Left forelimb (tissue), 1 donor: ENCODE measurements around the gene ASIC4.

Source experiments
- DNase-seq: peaks from one replicate; pipeline ENCODE4 v3.0.0-alpha.2; 2018; ENCODE audit warnings: low spot score

Gene ASIC4

GRCh38 chr2:219536425-219536824, 22.1 kb downstream of the ASIC4 start:
- DNase-seq, result no peak

GRCh38 chr2:219536967-219537366, 22.7 kb downstream of the ASIC4 start:
- no peak for DNase-seq

GRCh38 chr2:219537657-219538488, 23.6 kb downstream of the ASIC4 start:
- no peak for DNase-seq

- no peak for DNase-seq
These were observed 24.2 kb downstream of the ASIC4 start for GRCh38 chr2:219538504-219538951.

- DNase-seq, result no peak
These were observed 24.9 kb downstream of the ASIC4 start for GRCh38 chr2:219538956-219539788.

GRCh38 chr2:219539926-219540678, 25.8 kb downstream of the ASIC4 start:
- DNase-seq, result no peak

- DNase-seq, result no peak
These were observed 26.7 kb downstream of the ASIC4 start for GRCh38 chr2:219540784-219541504.

GRCh38 chr2:219541611-219542180, 27.4 kb downstream of the ASIC4 start:
- DNase-seq, result peak; percentile 84

- DNase-seq, result no peak
These were observed 28.8 kb downstream of the ASIC4 start for GRCh38 chr2:219542931-219543595.

GRCh38 chr2:219543596-219544358, 29.5 kb downstream of the ASIC4 start, which contains the start of the genes CHPF and TMEM198:
Gene CHPF, minus strand, starts transcription at chr2:219543809. Its CDS starts 271 bp downstream, at chr2:219543538.
Gene TMEM198, plus strand, starts transcription at chr2:219544028. Its CDS starts 700 bp downstream, at chr2:219544728.
- DNase-seq, result peak; percentile 99

GRCh38 chr2:219544567-219544966, 30.3 kb downstream of the ASIC4 start:
- no peak for DNase-seq

- DNase-seq, result no peak
These were observed 31.1 kb downstream of the ASIC4 start for GRCh38 chr2:219545295-219545942.

- DNase-seq, result no peak
These were observed 31.7 kb downstream of the ASIC4 start for GRCh38 chr2:219545943-219546352.

GRCh38 chr2:219547621-219548020, 33.3 kb downstream of the ASIC4 start:
- no peak for DNase-seq

- DNase-seq, result no peak
These were observed 34.7 kb downstream of the ASIC4 start for GRCh38 chr2:219548990-219549389.

- DNase-seq, result no peak
These were observed 35.3 kb downstream of the ASIC4 start for GRCh38 chr2:219549619-219550018.

GRCh38 chr2:219551441-219552381, 37.4 kb downstream of the ASIC4 start:
- DNase-seq, result no peak
